Endodermal cell (in vitro differentiated cells): Measurements from ENCODE around the gene NHLRC3. TPM values are rescaled to one million over a fixed set of nuclear protein-coding genes. Genes with fewer than 3 reads are reported as not detected.

Experiments used
- DNase-seq: peaks from one replicate; pipeline ENCODE4 v3.0.0-alpha.2; 2017
- H3K27ac ChIP-seq: 2 replicates; pipeline ENCODE4 v1.5.1; 2013; ENCODE audit warnings: mild to moderate bottlenecking, low read depth, low read length, moderate library complexity
- H3K27me3 ChIP-seq: 2 replicates; pipeline ENCODE4 v1.6.1; 2013; ENCODE audit warnings: mild to moderate bottlenecking, low read length, moderate library complexity; ENCODE audit not compliant: insufficient read depth, control insufficient read depth, poor library complexity, severe bottlenecking
- H3K36me3 ChIP-seq: 2 replicates; pipeline ENCODE4 v1.7.0; 2013; ENCODE audit warnings: mild to moderate bottlenecking, low read length, moderate library complexity; ENCODE audit not compliant: control insufficient read depth, insufficient read depth
- H3K4me1 ChIP-seq: one replicate; pipeline ENCODE4 v1.7.0; 2013; ENCODE audit warnings: low read length; ENCODE audit not compliant: control insufficient read depth, insufficient read depth
- H3K4me3 ChIP-seq: 2 replicates; pipeline ENCODE4 v1.5.1; 2013; ENCODE audit warnings: mild to moderate bottlenecking, low read length, moderate library complexity
- H3K9ac ChIP-seq: 2 replicates; pipeline ENCODE4 v1.6.1; 2013; ENCODE audit warnings: mild to moderate bottlenecking, low read length, moderate library complexity; ENCODE audit not compliant: poor library complexity, severe bottlenecking; ENCODE audit errors: extremely low read depth
- H3K9me3 ChIP-seq: 2 replicates; pipeline ENCODE4 v1.6.1; 2013; ENCODE audit warnings: mild to moderate bottlenecking, low read length, moderate library complexity; ENCODE audit not compliant: control insufficient read depth
- H3K27ac Mint-ChIP-seq: 2 replicates; pipeline ENCODE4 v1.8.0; 2020; ENCODE audit warnings: mixed read lengths
- H3K27me3 Mint-ChIP-seq: 2 replicates; pipeline ENCODE4 v1.8.0; 2021; ENCODE audit warnings: mild to moderate bottlenecking, mixed read lengths; ENCODE audit not compliant: insufficient read depth
- H3K36me3 Mint-ChIP-seq: 2 replicates; pipeline ENCODE4 v1.8.0; 2020; ENCODE audit warnings: low read depth, mixed read lengths
- H3K4me1 Mint-ChIP-seq: 2 replicates; pipeline ENCODE4 v1.8.0; 2020; ENCODE audit warnings: mixed read lengths
- H3K4me3 Mint-ChIP-seq: 2 replicates; pipeline ENCODE4 v1.8.0; 2020; ENCODE audit warnings: mild to moderate bottlenecking, moderate library complexity, mixed read lengths
- H3K9me3 Mint-ChIP-seq: 2 replicates; pipeline ENCODE4 v1.8.0; 2020; ENCODE audit warnings: mild to moderate bottlenecking, mixed read lengths
- CTCF ChIP-seq: fragments of 200-600 bp; sonication (generic); conservative IDR thresholded peaks from 2 replicates; pipeline ENCODE4 v1.5.0; 2021; ENCODE audit warnings: antibody characterized with exemption, mild to moderate bottlenecking
- WGBS, 2 experiments: methylation state at CpG; one replicate each; pipeline versions ENCODE4 v1.1.5 to v1.1.7; 2013; ENCODE audit warnings: missing lambda C conversion rate in 2 of 2, mixed read lengths in 1 of 2; ENCODE audit not compliant: insufficient coverage in 1 of 2, insufficient read length in 1 of 2; 5-methylcytosine and 5-hydroxymethylcytosine counted together
- total RNA-seq, 2 donors: library from RNA; stranded (reverse); fragmentation: NEBNext Ultra II Directional in 1 of 2; extraction: Animal tissue kit (Norgen Biotek cat#: 25700) in 1 of 2; gene quantifications; 2 replicates in 1 of 2; 3 replicates in 1 of 2; pipeline ENCODE4 v1.2.1, GENCODE V29; 2021

NHLRC3 gene
- total RNA-seq, 2 donors from 2014 or later, result 13.7 to 23.4 TPM

- H3K4me1 ChIP-seq, result no peaks in the 10 kb centered on the region
- H3K27ac ChIP-seq, result no peak overlapping the region
- Mint-ChIP-seq H3K9me3 (no peaks in the 10 kb centered on the region), H3K27me3 (no peaks in the 10 kb centered on the region), H3K4me3 (no peak overlapping the region), H3K27ac (no peak overlapping the region), H3K4me1 (no peaks in the 10 kb centered on the region), H3K36me3 (peaks cover 60% of the 10 kb centered on the region)
- WGBS, 2 experiments, result 96 to 97% methylated on average over 4 to 5 of the region's 5 CpGs
- no peak for DNase-seq
- H3K9me3 ChIP-seq, result no peaks in the 10 kb centered on the region
- no peak for TF ChIP-seq CTCF
- peaks cover 85% of the 10 kb centered on the region for H3K36me3 ChIP-seq
- no peak overlapping the region for H3K9ac ChIP-seq
- H3K4me3 ChIP-seq, result no peak overlapping the region
- H3K27me3 ChIP-seq, result no peaks in the 10 kb centered on the region
Measured at GRCh38 chr13:39013462-39013861, 24.8 kb upstream of the NHLRC3 start.

- H3K36me3 ChIP-seq, result peaks cover 69% of the 10 kb centered on the region
- H3K4me3 ChIP-seq, result no peak overlapping the region
- H3K27ac ChIP-seq, result no peak overlapping the region
- no peaks in the 10 kb centered on the region for H3K9me3 ChIP-seq
- Mint-ChIP-seq H3K27me3 (no peaks in the 10 kb centered on the region), H3K4me1 (no peaks in the 10 kb centered on the region), H3K4me3 (no peak overlapping the region), H3K9me3 (no peaks in the 10 kb centered on the region), H3K36me3 (peaks cover 51% of the 10 kb centered on the region), H3K27ac (no peak overlapping the region)
- whole genome bisulfite sequencing, 2 experiments, result 83% methylated on average over 1 of the region's 1 CpG
- no peaks in the 10 kb centered on the region for H3K4me1 ChIP-seq
- DNase-seq, result no peak
- H3K9ac ChIP-seq, result no peak overlapping the region
- no peaks in the 10 kb centered on the region for H3K27me3 ChIP-seq
- TF ChIP-seq CTCF, result no peak
Measured at GRCh38 chr13:39016087-39016486, 22.2 kb upstream of the NHLRC3 start.

GRCh38 chr13:39016787-39017186, 21.5 kb upstream of the NHLRC3 start:
- Histone ChIP-seq H3K36me3 (peaks cover 69% of the 10 kb centered on the region), H3K4me1 (no peaks in the 10 kb centered on the region), H3K27me3 (no peaks in the 10 kb centered on the region), H3K4me3 (no peak overlapping the region), H3K9ac (no peak overlapping the region), H3K27ac (no peak overlapping the region), H3K9me3 (no peaks in the 10 kb centered on the region)
- WGBS, 2 experiments, result 40 to 46% methylated on average over 2 of the region's 2 CpGs
- H3K4me3 Mint-ChIP-seq, result no peak overlapping the region
- H3K4me1 Mint-ChIP-seq, result no peaks in the 10 kb centered on the region
- TF ChIP-seq CTCF, result peak; percentile 78
- peak; percentile 52 for DNase-seq
- H3K27ac Mint-ChIP-seq, result no peak overlapping the region
- H3K9me3 Mint-ChIP-seq, result no peaks in the 10 kb centered on the region
- H3K27me3 Mint-ChIP-seq, result no peaks in the 10 kb centered on the region
- peaks cover 49% of the 10 kb centered on the region for H3K36me3 Mint-ChIP-seq
